HG03442 (cell line): ENCODE results near the gene GRID2IP.

Experiments used
- ATAC-seq: cut with Tn5 transposase; IDR thresholded peaks from one replicate; pipeline ENCODE4 v1.9.1; 2021; ENCODE audit warnings: mild to moderate bottlenecking, moderate library complexity; ENCODE audit not compliant: unreplicated experiment

The GRID2IP gene

GRCh38 chr7:6563936-6564770 is 12.9 kb upstream of the GRID2IP start:
- ATAC-seq = no peak

- no peak for ATAC-seq
Observed at GRCh38 chr7:6562106-6562505, 10.8 kb upstream of the GRID2IP start.

DNA sequence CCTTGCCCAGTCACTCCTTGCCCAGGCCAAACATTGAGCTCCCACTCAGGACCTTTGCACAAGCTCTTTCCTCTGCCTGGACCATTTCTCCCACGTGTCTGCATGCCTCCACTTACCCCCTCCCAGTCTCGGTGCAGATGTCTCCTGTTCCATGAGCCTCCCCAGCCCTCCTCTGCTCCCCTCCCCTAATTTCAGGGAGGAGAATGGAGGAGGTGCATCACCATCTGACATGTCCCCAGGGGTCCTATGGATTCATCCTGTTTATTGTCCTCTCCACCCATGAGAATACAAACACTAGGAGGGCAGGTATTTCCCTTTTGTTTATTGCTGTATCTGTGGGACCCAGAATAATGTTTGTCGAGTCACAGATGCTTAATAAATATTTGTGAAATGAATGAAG is 8.6 kb upstream of the GRID2IP start:
- ATAC-seq = no peak

DNA sequence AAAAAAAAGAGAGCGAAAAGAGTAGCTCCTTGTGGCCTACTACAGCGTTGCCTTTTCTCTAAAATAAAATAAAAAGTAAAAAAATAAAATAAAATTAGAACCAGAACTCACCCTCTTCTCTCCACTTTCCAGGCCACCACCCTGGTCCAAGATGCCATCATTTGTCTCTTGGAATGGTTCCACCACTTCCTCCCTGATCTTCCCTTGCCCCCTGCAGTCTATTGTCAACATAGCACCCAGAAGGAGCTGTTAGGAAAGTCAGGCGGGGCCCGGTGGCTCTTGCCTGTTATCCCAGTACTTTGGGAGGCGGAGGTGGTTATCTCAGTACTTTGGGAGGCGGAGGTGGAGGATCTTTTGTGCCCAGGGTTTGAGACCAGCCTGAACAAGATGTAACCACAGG is 7.6 kb upstream of the GRID2IP start:
- no peak for ATAC-seq

DNA sequence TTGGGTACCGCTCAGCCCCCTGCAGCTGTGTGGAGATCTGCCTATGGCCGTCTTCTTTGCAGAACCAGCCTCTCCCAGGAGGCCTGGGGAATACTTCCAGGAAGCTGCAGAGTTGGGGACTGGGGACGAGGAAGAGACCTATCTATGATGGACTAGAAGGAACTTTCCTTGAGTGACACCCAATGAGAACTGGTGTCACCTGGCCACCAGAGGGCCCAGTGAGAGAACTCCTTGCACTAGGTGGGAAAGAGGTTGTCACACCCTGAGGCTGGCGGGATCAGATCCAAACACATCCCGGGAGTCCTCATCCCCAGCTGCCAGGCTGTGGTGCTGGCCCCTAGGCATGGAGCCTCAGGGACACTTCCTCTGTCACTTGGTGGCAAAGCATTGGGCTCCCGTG is 4.9 kb upstream of the GRID2IP start:
- ATAC-seq = no peak

DNA sequence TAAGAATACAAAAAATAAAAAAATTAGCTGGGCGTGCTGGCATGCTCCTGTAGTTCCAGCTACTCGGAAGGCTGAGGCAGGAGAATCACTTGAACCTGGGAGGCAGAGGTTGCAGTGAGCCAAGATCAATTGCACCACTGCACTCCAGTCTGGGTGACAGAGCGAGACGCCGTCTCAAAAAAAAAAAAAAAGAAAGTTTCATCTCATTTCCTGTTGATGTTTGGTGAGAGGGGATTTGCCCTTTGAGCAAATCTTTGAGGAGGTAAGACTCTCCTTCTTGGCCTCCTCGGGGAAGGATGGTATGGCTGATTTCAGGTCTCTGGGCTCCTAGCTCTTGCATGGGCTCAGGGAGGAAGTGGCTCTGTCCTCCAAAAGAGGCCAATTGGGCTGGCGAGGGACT is 3.6 kb upstream of the GRID2IP start:
- no peak for ATAC-seq

DNA sequence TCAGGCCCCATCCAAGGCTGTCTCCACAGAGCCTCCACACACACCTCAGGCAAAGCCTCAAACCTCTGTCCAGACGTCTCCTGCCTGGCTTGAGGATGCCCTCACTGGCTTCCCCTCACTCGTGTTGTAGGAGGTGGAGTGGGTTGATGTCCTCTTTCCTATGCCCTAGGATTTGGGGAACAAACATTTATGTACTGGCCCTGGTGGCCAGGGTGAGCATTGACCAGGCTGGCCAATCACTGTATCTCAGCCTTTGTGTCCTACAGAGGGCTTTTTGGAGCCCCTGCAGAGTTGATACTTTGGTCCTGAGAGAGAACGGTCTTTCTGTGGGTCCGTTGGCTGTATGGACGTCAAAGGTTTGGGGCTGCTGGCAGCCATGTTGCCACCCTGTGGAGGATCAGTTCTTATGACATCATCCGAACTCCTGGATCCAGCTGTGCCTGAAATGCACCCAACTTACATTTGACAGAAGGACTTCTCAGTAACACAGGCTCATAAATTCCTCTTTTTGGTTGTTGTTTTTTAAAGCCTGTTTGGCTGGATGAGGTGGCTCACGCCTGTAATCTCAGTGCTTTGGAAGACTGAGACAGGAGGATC is 2.3 kb upstream of the GRID2IP start:
- ATAC-seq = no peak

DNA sequence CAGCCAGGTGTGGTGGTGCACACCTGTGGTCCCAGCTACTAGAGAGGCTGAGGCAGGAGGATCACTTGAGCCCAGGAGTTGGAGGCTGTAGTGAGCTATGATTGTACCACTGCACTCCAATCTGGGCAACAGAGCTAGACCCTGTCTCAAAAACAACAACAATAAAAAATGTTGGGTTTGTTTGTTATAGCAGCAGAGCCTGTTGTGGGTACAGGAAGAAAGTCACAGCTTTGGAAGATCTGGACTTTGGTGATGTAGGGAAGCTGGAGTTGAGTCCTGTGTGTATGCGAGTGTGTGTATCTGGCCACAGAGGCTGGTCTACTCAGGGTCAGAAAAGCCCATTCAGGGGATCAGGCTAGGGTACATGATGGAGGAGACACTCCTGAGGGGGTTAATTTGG is 3.9 kb downstream of the GRID2IP start:
- ATAC-seq = no peak

- ATAC-seq = no peak
Observed at GRCh38 chr7:6546498-6547251, 4.6 kb downstream of the GRID2IP start.

DNA sequence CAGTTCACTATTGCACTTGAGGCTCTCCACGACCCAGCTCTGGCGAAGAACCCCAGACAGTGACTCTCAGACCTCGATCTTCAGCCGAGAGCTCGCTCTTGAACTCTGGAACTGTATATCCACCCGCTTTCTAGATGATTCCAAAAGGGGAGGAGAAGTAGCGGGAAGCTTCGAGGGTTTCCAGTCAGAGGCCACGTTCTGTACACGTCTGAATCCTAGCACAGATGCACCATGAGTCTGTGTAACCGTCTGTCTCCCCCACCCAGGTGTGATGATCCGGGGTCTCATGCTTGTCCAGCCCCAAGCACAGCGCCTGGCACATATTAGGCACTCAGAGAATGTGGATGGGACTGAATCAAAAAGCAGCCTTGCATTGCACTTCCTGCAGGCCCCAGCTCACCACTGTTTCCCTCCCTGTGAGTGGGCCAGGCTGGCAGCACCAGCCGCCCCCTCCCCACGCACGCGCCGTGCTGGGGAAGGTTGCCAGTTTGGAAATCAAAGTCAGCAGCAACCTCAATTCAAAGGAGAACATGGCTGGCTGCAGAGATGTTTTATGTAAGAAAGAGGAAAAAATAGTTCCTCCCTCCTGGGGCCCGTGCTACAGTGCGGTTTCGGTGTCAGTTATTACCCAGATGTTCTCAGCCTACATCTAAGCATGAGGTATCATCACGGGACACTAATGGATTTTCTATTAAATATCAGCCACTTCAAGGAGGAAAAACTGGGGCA is 5.7 kb downstream of the GRID2IP start:
- ATAC-seq = no peak

DNA sequence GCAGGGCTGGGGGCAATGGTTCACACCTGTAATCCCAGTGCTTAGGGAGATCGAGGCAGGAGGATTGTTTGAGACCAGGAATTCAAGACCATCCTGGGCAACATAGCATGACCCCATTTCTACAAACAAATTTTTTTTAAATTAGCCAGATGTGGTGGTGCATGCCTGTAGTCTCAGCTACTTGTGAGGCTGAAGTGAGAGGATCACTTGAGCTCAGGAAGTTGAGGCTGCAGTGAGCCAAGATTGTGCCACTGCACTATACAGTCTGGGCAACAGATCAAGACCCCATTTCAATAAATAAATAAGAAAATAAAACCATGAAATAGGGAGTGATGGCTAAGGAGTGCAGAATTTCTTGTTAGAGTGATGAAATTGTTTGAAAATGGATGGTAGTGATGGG is 8.9 kb downstream of the GRID2IP start:
- ATAC-seq = no peak

GRCh38 chr7:6536262-6537260 is 14.7 kb downstream of the GRID2IP start:
- no peak for ATAC-seq

- ATAC-seq = no peak
Observed at GRCh38 chr7:6533893-6534495, 17.3 kb downstream of the GRID2IP start.

DNA sequence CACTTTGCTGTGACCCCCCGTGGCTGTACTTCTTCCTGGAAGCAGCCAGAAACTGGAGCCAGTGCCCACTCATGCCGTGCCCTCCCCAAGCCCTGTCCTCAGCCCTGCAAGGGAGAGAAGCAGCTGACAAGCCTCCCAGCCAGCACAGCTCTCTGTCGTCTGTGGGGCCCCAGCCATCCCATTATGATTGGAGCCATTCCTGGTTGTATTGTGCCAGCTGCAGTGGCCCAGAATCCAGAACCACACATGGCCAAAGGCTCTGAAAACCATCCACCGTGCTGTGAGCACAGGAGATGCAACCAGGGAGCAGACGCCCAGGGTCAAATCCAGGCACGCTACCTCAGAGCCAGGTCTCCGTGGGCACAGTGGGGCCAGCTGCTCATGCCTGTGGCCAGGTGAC is 18.7 kb downstream of the GRID2IP start:
- no peak for ATAC-seq

- ATAC-seq = no peak
Observed at GRCh38 chr7:6531492-6532279, 19.6 kb downstream of the GRID2IP start.

DNA sequence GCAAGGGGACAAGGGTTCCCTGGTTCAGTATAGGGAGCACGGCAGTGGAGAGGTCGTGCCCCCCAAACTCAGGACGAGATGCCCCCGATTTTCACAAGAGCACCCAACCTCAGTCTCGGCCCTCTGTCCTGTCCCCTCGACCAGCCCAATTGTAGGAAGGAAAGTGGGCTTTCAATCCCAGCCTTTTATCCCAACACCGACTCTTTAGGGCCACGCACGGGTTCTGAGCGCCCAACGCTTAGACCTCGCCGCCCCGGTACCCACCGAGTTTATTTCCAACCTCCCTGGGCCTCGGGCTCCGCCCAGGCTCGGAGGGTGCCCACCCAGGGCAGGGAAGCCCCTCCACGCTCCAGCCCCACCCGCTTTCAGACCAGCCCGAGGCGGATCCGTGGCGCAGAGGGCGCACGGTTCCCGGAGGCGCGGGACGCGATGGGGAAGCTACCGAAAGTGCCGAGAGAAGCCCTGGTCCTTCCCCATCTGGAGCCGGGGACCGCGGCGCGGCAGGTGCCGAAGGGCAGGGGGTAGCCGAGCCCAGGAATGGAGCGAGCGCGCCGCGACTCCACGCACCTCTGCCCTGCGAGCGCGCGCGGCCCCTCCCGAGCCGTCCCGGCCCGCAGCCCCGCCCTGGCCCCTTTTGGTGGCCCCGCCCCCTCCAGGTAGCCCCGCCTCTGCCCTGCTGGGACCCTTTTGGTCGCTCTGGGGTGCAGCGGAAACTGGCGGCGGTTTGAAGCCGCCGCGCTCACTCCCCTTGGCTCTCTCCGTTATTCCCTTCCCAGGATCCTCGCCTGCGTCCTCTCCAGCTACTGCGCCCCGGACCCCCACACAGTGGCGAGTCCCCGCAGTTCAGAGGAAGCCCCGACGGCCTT is 20.4 kb downstream of the GRID2IP start:
- ATAC-seq = no peak

GRCh38 chr7:6529643-6530042 is 21.6 kb downstream of the GRID2IP start:
- ATAC-seq = no peak
